Measurements from ENCODE around the gene TNRC18. TPM values are rescaled to one million over a fixed set of nuclear protein-coding genes. Genes with fewer than 3 reads are reported as not detected.
A peak's percentile ranks its signal among the peaks of the same experiment; 100 is the strongest.
"Not testable (repeated sequence)": the region's sequence is repeated elsewhere in the genome, so short reads cannot be mapped to it uniquely, and the experiment has no call there.

Gene TNRC18
- total and polyA plus RNA-seq, 4 donors, result 42.5 to 130 (median 80.2) TPM

DNA sequence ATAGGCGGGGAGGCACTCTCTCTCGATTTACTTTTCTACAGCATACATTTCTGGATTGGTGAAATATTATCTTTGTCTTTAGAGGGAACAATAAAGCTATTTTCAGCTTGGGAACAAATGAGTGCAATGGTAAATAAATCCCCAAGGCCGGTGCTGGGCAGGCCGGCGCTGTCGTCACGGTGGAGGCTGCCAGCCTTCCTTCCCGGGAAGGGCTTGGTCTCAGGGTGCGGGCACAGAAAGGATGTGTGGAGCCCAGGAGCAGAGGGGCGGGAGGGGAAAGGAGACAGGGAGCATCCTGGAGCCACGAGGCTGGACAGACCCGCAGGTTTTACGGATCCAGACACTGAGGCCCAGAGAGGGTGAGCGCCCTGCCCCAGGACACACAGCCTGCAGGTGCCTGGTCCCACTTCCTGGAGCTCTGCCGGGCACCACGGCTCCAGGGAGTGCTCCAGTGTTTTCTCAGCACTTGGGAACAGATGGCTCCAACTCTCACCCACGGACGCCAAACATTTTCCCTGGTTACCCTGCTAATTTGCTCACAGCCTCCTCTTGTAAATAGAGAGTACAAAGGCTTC, 149.7 kb downstream of the TNRC18 start:
- H3K27me3 ChIP-seq (ENCODE audit: control insufficient read depth, insufficient read depth, low read length); H3K27ac ChIP-seq (ENCODE audit: low read depth, low read length); H3K36me3 ChIP-seq (ENCODE audit: control insufficient read depth, insufficient read depth, low read length); H3K9me3 ChIP-seq (ENCODE audit: control insufficient read depth, insufficient read depth, low read length); DNase-seq (ENCODE audit: low read depth in 4 of 6, low spot score in 6 of 6); H3K4me3 ChIP-seq (ENCODE audit: low read depth, low read length): not testable (repeated sequence)
- peaks cover 11% of the 10 kb centered on the region for H3K4me1 ChIP-seq (ENCODE audit: control insufficient read depth, insufficient read depth, low read length)
- WGBS (ENCODE audit: insufficient coverage), result 72% methylated on average over 11 of the region's 18 CpGs

DNA sequence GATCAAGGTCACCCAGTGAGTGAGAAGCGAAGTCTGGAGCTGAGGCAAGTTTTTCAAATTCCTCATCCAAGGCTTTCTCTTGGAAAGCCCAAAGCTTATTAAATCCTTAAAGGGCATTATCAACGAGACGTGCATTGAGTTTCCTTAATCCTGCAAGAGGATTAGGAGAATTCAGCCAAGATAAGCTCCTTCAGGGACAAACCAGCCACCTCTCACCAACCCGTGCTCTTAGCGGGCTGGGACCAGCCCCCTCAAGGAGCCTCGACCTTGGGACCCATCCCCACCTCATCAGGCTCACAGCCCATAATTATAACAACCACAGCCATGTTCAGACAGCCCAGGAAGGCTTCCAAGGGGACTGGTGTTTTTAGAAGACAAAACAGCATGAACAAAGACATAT, 152.8 kb downstream of the TNRC18 start:
- H3K4me1 ChIP-seq (ENCODE audit: control insufficient read depth, insufficient read depth, low read length), result peaks cover 16% of the 10 kb centered on the region
- no peaks in the 10 kb centered on the region for H3K9me3 ChIP-seq (ENCODE audit: control insufficient read depth, insufficient read depth, low read length)
- no peak overlapping the region for H3K27ac ChIP-seq (ENCODE audit: low read depth, low read length)
- 67% methylated on average over 3 of the region's 6 CpGs for WGBS (ENCODE audit: insufficient coverage)
- DNase-seq (ENCODE audit: low read depth in 4 of 6, low spot score in 6 of 6), result no peak
- H3K36me3 ChIP-seq (ENCODE audit: control insufficient read depth, insufficient read depth, low read length), result no peaks in the 10 kb centered on the region
- no peaks in the 10 kb centered on the region for H3K27me3 ChIP-seq (ENCODE audit: control insufficient read depth, insufficient read depth, low read length)
- no peak overlapping the region for H3K4me3 ChIP-seq (ENCODE audit: low read depth, low read length)

DNA sequence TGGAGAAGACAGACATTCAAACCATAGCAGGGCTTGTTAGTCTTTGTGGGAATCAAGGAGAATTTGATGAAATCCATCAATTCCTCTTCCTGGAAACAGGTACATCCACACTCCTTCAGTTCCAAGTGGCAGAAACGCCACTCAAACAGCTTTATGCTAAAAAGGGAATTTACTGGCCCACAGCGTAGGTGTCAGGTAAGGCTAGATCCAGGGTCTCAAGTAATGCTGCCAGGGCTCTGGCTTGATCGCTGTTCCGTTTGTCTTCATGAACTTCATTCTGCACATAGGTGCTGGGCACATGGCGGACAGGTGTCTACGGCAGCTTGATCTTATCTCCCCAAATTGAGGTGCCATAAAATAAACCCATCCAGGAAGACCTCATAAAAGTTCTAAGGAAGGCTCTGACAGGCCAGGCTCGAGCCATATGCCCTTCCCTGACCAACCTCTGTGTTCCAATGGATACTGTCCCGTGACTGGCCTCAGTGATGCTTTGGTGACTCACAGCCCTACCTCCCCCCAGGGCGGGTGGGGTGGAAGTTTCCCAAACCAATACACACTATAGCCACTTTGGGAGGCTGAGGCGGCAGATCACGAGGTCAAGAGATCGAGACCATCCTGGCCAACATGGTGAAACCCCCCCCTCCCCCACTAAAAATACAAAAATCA, 153.5 kb downstream of the TNRC18 start:
- not testable (repeated sequence) for H3K27me3 ChIP-seq (ENCODE audit: control insufficient read depth, insufficient read depth, low read length); H3K36me3 ChIP-seq (ENCODE audit: control insufficient read depth, insufficient read depth, low read length); H3K4me3 ChIP-seq (ENCODE audit: low read depth, low read length); H3K9me3 ChIP-seq (ENCODE audit: control insufficient read depth, insufficient read depth, low read length); H3K27ac ChIP-seq (ENCODE audit: low read depth, low read length); DNase-seq (ENCODE audit: low read depth in 4 of 6, low spot score in 6 of 6)
- WGBS (ENCODE audit: insufficient coverage), result 95% methylated on average over 11 of the region's 12 CpGs
- H3K4me1 ChIP-seq (ENCODE audit: control insufficient read depth, insufficient read depth, low read length), result peaks cover 17% of the 10 kb centered on the region

DNA sequence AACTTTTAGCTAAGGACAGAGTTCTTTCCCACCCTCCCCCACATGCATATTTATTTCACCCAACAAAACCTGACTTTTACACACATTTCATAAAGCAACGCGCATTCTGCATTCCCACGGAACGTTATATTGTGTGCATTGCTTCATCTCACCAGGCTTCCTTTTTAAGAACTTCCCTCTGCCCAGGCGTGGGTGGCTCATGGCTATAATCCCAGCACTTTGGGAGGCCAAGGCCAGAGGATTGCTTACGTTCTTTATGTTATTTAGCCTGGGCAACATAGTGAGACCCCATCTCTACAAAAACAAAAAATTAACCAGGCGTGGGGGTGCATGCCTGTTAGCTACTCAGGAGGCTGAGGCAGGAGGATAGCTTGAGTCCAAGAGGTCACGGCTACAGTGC, 155.8 kb downstream of the TNRC18 start:
- H3K27ac ChIP-seq (ENCODE audit: low read depth, low read length); H3K27me3 ChIP-seq (ENCODE audit: control insufficient read depth, insufficient read depth, low read length); H3K4me3 ChIP-seq (ENCODE audit: low read depth, low read length); H3K4me1 ChIP-seq (ENCODE audit: control insufficient read depth, insufficient read depth, low read length); H3K36me3 ChIP-seq (ENCODE audit: control insufficient read depth, insufficient read depth, low read length); DNase-seq (ENCODE audit: low read depth in 4 of 6, low spot score in 6 of 6); H3K9me3 ChIP-seq (ENCODE audit: control insufficient read depth, insufficient read depth, low read length): not testable (repeated sequence)
- WGBS (ENCODE audit: insufficient coverage), result 98% methylated on average over 8 of the region's 8 CpGs

GRCh38 chr7:5266191-5267028, 157.2 kb downstream of the TNRC18 start:
- H3K27ac ChIP-seq (ENCODE audit: low read depth, low read length), result no peak overlapping the region

DNA sequence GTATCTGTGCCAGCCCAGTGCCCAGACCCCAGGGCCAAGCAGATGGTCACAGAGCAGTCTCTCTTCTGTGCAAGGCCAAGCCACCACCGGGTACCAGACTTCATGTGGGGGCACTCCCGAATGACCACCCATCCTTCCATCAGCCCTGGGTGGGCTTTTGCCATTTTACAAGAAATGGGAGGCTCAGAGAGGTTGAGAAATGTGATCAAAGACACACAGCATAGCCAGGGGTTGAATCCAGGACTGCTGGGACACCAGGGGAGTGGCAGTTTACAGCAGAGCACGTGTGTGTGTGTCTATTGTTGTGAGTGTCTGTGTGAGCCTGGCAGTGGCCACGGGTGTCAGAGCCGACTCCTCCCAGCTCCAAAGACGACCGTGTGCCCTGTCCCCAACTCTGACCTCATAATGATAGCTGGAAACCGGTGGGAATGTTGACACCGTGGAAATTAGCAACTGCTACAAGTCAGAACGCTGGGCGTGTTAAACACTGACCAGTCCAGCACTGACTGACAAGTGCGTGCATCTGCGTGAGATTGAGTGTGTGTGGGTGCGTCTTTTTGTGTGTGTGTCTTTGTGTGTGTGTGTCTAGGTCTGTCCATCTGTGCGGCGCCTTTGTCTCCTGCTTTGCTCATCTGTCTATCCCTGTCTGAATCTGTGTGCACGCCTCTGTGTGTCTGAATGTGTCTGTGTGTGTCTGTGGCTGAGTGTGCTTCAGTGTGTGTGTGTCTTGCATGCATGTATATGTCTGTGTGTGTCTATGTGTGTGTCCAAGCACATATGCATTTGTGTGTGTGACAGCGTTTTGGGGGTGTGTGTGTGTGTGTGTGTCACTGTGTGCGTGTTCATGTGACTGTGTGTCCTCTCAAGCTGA, 158.1 kb downstream of the TNRC18 start:
- Histone ChIP-seq H3K27me3 (ENCODE audit: control insufficient read depth, insufficient read depth, low read length) (no peaks in the 10 kb centered on the region), H3K27ac (ENCODE audit: low read depth, low read length) (no peak overlapping the region), H3K36me3 (ENCODE audit: control insufficient read depth, insufficient read depth, low read length) (no peaks in the 10 kb centered on the region), H3K4me3 (ENCODE audit: low read depth, low read length) (no peak overlapping the region), H3K4me1 (ENCODE audit: control insufficient read depth, insufficient read depth, low read length) (peaks cover 9% of the 10 kb centered on the region), H3K9me3 (ENCODE audit: control insufficient read depth, insufficient read depth, low read length) (no peaks in the 10 kb centered on the region)
- WGBS (ENCODE audit: insufficient coverage), result 52% methylated on average over 16 of the region's 19 CpGs
- peak in 1 of 6 donors; percentile 20 for DNase-seq (ENCODE audit: low read depth in 4 of 6, low spot score in 6 of 6)

More at GRCh38 chr7:5266191-5267028, 157.2 kb downstream of the TNRC18 start:
- Histone ChIP-seq H3K4me1 (ENCODE audit: control insufficient read depth, insufficient read depth, low read length) (peaks cover 9% of the 10 kb centered on the region), H3K9me3 (ENCODE audit: control insufficient read depth, insufficient read depth, low read length) (no peaks in the 10 kb centered on the region), H3K4me3 (ENCODE audit: low read depth, low read length) (no peak overlapping the region), H3K27me3 (ENCODE audit: control insufficient read depth, insufficient read depth, low read length) (no peaks in the 10 kb centered on the region), H3K36me3 (ENCODE audit: control insufficient read depth, insufficient read depth, low read length) (no peaks in the 10 kb centered on the region)
- DNase-seq (ENCODE audit: low read depth in 4 of 6, low spot score in 6 of 6), result peak in 2 of 6 donors; percentile 28 to 88
- WGBS (ENCODE audit: insufficient coverage), result 48% methylated on average over 15 of the region's 20 CpGs

- WGBS (ENCODE audit: insufficient coverage), result 27% methylated on average over 3 of the region's 10 CpGs
- not testable (repeated sequence) for H3K27me3 ChIP-seq (ENCODE audit: control insufficient read depth, insufficient read depth, low read length); H3K4me3 ChIP-seq (ENCODE audit: low read depth, low read length); H3K36me3 ChIP-seq (ENCODE audit: control insufficient read depth, insufficient read depth, low read length); H3K27ac ChIP-seq (ENCODE audit: low read depth, low read length); H3K4me1 ChIP-seq (ENCODE audit: control insufficient read depth, insufficient read depth, low read length); DNase-seq (ENCODE audit: low read depth in 4 of 6, low spot score in 6 of 6); H3K9me3 ChIP-seq (ENCODE audit: control insufficient read depth, insufficient read depth, low read length)
Measured at GRCh38 chr7:5263066-5263465, 160.6 kb downstream of the TNRC18 start.

DNA sequence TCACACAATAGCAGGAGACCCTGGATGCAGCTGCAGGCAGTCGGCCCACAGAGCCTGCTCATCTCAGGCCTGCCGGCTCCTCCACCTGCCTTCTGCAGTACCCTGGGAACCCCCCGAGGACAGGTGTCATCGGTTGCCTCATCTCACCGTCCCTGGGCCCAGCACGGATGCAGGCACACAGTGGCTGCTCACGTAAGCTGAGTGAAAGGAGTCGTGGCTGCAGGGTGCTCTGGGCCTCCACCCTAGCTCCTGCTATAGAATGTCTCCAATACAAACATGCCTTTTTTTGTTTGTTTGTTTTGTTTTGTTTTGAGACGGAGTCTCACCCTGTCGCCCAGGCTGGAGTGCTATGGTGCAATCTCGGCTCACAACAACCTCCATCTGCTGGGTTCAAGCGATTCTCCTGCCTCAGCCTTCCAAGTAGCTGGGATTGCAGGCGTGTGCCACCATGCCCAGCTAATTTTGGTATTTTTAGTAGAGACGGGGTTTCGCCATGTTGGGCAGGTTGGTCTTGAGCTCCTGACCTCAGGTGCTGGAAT, 163.0 kb downstream of the TNRC18 start:
- H3K4me3 ChIP-seq (ENCODE audit: low read depth, low read length); H3K27ac ChIP-seq (ENCODE audit: low read depth, low read length); H3K27me3 ChIP-seq (ENCODE audit: control insufficient read depth, insufficient read depth, low read length); DNase-seq (ENCODE audit: low read depth in 4 of 6, low spot score in 6 of 6); H3K36me3 ChIP-seq (ENCODE audit: control insufficient read depth, insufficient read depth, low read length); H3K4me1 ChIP-seq (ENCODE audit: control insufficient read depth, insufficient read depth, low read length); H3K9me3 ChIP-seq (ENCODE audit: control insufficient read depth, insufficient read depth, low read length): not testable (repeated sequence)
- 87% methylated on average over 8 of the region's 15 CpGs for WGBS (ENCODE audit: insufficient coverage)
